MM.1S (cell line): Measurements from ENCODE around the gene DCXR.

Source experiments
- CTCF ChIP-seq: fragments of 300-600 bp; sonication (generic); IDR thresholded peaks from 2 replicates; pipeline ENCODE4 v1.5.1; 2016; ENCODE audit warnings: antibody characterized with exemption, low read length, mixed read lengths
- EZH2phosphoT487 ChIP-seq: fragments of 300-600 bp; sonication (generic); IDR thresholded peaks from 2 replicates; pipeline ENCODE4 v1.6.1; 2018; ENCODE audit warnings: antibody characterized with exemption, low read length

- TF ChIP-seq EZH2phosphoT487, result no peak
- TF ChIP-seq CTCF, result no peak
Observed at GRCh38 chr17:82063424-82064415, 26.2 kb upstream of the DCXR start.
